GM21423 (cell line): ENCODE results near the gene ADD2.
"Not testable (repeated sequence)": the region's sequence is repeated elsewhere in the genome, so short reads cannot be mapped to it uniquely, and the experiment has no call there.

Source experiments
- ATAC-seq: cut with Tn5 transposase; IDR thresholded peaks from one replicate; pipeline ENCODE4 v1.9.1; 2021; ENCODE audit warnings: mild to moderate bottlenecking, moderate library complexity; ENCODE audit not compliant: unreplicated experiment

ADD2 gene

DNA sequence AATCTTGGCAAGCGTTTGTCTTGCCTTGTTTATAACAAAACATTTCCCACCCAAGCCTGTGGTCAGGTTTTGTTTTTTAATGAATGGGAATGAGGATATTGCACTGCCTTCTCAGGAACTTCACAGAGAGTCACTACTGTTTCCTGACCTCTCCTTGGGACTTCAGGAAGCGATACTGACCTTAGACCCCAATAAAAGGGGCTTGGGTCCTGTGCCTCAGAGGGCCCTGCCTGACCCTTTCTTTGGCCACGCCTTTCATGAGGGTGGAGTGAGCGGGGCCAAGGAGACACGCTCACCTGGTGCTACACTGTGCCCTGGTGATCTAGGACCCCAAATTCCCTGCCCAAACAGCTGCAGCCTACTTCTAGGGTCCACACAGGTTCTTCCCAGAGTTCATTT is 121.6 kb downstream of the ADD2 start:
- ATAC-seq, result no peak

DNA sequence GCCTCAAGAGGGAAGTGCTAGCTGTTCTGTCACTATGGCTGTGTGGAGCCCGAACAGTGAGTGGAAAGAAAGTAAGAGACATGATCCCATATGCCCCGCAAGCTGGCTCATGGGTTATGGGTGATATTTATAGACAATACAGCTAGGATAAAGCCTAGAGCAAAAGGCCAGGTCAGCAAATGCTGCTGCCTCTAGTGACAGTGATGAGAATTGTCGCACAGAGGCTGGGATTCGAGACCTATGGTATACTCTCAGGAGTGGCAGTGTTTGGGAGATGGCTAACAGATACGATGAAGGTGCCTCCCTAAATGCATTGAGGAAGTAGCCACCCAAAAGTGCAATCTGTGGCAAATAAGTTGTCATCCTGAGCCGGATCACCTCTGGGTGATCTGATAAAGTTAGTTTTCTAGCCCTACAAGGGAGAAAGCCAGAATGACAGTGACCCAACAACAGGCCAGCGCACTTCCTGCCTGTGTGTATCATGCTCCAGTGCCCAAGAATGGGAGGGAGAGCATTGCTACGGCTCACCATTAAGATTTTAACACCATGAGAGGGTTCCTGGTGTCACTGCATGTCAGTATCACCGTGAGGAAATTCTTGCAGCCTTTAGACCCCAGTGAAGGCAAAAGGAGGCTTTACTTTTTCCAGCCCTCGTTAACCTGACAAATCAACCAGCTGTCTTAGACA is 122.1 kb downstream of the ADD2 start:
- no peak for ATAC-seq

DNA sequence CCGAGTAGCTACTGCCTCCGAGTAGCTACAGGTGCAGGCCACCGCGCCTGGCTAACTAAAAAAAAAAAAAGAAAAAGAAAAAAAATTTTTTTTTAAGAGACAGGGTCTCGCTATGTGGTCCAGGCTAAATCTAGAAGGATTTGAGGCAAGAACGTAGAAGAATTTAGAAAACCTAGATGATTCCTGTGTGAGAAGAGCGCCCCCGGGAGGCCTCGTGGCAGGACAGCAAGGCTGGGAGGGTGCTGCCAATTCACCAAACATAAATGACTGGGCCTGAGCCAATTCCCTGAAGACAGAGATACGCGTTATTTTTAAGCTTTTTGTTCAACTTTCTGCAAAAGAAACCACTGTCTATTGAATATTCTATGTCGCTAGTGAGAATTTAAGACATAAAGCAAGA is 124.3 kb downstream of the ADD2 start:
- no peak for ATAC-seq

DNA sequence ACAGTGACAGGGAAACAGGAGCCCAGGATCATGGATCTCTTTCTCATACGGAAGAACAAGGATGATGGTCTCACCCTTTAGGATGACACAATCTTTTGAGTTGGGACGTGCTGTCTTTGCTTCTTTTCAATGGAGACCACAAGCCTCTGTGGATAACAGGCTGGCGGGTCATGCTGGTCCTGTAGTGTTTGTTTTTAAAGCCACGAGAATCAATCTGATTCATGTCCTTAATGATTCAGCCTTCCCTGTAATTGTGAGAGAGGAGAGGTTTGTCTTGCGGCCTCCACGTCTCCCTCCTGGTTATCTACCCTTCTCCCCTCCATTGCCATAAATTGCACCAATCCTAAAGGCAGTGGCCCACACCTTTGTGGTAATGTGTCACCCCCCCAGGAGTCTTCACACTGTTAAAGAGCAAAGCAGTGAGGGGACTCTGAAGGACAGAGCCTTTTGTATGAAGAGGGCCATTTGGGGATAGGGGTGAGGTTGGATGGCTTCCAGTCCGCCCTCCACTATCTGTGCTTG is 126.7 kb downstream of the ADD2 start:
- ATAC-seq, result no peak

DNA sequence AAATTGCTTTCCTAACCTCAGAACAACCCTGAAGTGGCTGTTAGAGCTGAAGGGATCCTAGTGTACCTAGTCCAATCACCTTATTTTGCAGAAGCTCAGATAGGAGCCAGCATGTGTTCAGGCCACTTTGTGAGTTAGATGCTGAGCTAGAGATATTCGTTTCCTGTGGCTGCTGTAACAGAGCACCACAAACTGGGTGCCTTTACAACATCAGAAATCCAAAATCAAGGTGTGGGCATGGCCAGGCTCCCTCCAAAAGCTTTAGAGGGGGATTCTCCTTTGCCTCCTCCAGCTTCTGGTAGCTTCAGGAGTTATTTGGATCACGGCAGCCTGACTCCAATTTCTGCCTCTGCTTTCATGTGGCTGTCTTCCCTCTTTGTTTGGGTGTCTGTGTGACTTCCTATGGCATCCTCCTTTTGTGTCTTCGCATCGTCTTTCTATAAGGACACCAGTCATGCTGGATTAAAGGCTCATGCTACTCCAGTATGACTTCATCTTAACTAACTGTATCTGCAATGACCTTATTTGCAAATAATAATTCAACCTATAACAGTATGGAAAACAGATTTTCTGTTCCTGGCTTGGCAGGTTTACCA is 128.1 kb downstream of the ADD2 start:
- no peak for ATAC-seq

DNA sequence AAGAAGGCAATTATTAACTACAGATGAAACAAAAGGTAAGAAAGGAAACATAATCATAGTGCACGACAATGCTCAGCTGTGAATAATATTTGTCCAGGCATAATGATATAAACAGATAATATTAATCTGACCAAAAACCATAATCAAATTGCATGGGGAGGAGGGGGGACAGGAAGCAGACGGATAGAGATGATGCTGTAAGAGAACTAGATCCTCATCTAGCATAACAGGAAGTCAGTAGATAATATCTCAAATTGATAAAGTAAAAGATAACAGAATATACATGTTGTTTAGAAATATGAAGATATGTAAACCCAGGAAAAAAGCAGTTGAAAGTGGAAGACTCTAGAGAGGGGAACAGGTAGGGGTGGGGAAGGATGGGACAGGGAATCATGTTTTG is 129.4 kb downstream of the ADD2 start:
- ATAC-seq, result no peak

DNA sequence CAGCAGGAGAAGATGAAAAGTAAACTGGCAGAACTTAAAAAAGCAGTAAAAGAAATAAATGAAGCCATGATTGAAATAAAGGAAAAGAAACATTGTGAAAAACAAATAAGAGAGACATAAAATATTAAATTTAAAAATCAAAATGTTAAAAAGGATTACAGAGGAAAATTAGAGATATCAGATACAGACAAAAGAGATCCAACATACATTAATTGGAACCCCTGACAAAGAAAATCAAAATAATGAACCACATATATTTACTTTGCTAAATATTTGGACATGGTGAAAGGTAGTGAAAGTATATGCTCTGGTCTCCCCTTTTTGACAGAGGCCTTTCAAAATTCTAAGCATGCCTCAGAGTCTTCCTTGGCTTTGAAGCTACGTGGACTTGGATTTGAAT is 134.5 kb downstream of the ADD2 start:
- ATAC-seq, result no peak

DNA sequence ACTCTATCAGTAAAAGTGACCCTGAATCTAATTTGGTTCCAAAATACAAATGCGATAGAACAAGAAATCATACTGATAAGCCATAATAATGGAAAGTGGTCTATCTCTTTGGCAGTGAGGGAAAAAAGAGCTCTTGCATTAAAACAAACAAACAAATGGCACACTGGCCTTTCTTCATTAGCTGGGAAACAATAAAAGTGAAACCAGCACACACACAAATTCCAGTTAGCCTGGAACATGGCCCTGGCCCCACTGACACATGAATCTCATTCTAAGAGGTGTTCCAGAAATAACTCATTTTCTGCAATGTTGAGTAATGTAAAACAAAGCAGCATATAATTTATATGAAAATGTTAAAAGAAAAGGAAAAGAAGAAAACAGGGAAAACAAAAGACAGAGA is 135.0 kb downstream of the ADD2 start:
- ATAC-seq, result no peak

DNA sequence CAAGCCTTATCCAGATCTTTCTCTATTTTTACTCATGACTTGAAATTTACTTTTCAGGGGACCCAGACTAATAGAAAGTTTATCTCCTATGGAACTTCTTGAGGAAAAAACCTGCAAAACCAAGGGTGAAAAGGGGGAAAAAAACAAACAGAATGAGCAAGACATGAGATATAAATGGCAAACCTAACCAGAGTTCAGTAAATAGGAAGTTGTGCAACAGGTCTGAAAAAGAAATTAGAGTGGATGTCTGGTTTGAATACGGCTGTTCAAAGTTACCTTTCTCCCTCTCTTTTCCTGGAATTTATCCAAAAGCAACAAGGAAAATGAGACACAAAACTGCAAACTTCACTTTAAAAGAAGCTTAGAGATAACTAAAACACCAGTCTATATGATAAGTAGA is 135.6 kb downstream of the ADD2 start:
- no peak for ATAC-seq

DNA sequence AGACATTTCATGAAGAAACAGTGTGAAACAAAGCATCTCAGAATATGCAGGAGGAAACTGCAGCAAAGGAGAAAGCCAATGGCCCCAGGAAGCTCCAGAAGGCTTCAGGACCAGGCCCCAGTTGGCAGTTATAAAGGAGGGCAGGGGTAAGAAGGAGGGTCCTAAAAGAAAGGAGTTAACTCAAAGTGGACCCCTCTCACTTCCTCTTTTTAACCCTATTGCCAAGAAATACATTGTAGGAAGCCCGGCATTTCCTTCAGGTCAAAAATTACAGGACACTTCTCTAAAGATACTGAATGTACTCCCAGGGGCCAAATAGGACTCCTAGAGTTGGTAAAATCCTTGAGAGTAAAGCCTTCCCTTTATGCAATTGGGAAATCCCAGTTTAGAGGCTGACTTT is 137.2 kb downstream of the ADD2 start:
- ATAC-seq, result no peak

DNA sequence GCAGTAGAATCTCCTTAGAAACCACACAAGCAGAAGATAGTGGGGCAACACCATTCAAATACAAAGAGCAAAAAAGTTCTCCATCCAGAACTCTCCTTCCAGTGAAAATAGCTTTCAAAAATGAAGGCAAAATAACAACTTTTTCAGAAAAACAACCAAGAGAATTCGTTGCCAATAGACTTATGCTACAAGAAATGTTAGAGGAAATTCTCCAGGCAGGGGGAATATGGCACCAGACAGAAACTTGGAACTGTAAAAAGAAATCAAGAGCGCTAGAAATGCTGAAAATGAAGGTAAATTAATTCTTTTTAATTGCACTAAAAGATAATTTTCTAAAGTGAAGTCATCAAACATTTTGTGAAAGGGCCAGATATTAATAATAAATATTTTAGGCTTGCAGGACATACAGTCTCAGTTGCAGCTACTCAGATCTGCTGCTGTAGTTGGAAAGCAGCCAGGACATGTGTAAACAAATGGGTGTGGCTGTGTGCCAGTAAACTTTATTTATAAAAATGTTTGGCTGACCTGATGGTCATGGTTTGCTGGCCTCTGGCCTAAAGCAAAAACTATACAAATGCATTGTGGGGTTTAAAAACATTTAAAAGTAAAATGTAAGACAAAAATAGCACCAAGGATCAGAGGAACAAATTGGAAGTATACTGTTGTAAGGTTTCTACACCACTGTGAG is 140.6 kb downstream of the ADD2 start:
- ATAC-seq, result no peak

DNA sequence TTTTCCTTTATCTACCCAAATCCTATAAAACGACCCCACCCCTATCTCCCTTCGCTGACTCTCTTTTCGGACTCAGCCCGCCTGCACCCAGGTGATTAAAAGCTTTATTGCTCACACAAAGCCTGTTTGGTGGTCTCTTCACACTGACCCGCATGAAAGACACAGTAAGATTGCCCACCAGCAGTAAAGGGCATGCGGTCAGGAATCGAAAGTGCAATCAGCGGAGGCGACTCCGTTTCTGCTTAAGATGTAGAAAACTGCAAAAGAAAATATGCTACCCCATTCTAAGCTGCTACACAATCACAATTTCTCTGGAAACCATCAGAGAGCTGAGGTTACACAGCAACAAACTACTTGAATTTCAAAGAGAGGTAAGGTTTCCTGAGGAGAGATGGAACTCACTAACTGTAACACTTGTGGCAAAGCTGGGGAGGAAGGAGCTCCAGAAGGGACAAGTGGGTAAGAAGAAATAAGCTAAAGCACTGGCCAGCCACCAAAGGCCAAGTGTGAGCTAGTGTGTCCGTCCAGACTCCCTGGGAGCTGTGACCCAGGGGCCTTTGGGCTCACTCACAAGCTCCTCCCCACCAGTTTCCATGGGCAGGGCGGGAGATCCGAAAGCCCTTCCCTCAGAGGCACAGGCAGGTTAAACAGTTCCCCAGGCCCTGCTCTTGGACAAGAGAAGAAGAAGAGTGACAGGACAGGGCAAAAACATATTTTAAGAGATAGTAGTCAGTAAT is 141.6 kb downstream of the ADD2 start:
- ATAC-seq, result no peak

DNA sequence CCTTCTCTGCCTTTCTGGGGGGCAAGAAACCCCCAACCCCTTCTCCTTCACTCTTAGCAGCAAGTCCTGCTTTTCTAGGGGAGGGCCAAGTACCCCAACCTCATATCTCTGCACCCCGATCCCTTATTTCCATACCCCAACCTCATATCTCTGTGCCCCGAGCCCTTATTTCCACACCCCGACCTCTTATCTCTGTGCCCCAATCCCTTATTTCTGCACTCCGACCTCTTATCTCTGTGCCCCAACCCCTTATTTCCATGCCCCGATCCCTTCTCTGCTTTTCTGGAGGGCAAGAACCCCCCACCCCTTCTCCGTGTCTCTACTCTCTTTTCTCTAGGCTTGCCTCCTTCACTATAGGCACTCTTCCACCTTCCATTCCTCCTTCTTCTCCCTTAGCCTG is 146.5 kb downstream of the ADD2 start:
- ATAC-seq, result not testable (repeated sequence)

DNA sequence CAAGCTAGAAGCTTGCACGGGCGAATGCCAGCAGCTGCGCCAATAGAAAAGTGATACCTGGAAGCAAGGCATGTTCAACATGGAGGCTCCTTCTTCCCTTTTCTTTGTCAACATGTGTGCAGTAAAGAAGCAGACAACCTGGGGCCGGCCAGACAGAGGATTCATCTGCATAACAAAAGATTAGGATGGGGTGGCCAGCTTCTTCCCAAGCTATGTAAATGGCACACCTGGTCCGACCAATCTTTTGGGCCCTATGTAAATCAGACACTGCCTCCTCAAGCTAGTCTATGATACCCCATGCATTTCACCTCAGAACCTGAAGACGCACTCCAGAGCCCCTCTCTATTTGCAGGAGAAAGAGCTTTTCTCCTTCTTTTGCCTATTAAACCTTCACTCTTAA is 148.0 kb downstream of the ADD2 start:
- no peak for ATAC-seq

DNA sequence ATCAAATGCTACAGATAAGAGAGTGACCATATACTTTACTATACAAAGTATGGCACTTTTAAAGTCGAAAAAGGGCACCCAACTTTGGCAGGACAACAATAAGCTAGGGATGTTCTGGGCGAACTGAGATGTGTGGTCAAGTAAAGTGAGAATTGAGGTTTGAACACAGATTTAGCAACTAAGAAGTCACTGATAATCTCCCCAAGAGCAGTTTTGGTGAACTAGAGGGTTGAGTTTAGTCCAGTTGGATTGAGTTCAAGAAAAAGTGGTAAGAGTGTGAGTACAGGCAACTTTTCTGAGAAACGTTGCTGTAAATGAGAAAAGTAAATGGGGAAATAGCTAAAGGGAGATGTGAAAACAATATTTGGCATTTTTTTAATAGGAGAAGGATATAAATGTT is 148.8 kb downstream of the ADD2 start:
- no peak for ATAC-seq

DNA sequence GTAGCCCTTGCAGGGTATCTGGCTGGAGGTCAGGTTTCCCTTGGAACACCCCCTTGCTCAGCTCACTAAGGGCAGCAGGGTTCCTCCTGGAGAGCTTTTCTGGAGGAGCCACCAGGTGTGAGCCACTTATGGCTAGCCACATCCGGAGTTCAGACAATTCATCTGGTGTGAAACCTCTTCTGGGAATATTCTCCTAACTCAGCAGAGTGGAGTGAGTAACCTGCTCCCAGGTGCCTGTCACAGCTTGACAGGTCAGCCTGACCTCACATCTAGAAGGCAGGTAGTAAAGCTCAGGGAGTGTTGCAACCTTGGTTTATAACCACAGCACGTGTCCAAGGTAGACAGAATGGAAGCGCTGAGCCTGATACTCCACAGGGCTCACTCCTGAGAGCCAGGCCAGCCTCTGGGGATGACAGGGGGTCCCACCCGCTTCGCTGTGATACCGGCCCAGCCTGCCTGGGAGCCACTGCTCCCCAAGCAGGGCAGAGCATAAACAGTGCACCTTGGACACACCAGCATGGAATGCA is 151.8 kb downstream of the ADD2 start:
- no peak for ATAC-seq

DNA sequence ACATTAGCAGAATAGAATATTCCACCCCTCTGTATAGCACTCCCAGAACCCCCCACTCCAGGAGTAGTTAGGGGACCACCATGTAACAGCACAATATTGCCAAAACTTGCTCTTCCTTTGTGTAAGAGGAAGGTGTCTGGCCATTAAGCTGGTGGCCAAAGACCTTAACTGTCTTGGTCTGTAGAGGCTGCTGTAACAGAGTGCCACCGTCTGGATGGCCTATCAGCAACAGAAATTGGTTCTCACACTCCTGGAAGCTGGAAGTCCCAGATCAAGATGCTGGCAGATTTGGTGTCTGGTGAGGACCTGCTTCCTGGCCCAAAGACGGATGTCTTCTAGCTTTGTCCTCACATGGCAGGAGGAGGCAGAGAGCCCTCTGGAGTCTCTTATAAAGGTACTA is 152.8 kb downstream of the ADD2 start:
- no peak for ATAC-seq

DNA sequence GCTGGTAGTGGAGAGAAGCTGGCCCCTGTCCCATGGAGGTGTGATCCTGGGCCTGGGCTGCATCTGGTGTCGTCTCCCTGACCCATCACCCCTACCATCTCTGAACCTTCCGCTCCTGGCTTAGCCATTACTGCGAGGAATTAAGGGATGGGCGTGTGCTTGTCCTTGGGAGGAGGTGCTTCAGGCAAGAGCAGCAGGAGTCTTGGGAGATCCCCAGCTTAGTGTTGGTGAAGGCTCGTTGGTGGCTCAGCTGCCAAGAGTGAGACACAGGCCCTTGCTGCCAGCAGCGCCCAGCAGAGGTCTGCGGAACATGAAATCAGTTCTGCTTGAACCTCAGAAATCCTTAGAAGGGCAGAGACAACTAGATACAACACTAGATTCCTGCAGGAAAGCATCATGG is 154.5 kb downstream of the ADD2 start:
- ATAC-seq, result no peak

DNA sequence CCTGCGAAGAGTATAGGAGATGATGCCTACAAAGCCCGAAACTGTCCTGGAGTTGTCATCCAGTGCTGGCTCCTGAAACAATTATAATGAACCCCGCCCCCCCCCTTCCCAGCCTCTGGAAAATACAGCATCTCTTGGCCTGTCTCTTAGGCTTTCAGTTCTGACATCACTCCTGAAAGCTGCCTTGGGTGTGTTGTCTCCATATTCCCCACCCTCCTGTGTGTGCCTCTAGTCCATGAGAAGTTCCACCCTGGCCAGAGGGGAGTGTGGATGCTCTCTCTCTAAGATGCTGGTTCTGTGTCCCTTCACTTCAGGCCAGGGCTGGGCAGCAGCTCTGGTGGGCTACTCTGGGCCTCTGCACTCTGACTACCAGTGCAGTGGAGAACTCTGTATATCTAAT is 155.4 kb downstream of the ADD2 start:
- ATAC-seq, result no peak

DNA sequence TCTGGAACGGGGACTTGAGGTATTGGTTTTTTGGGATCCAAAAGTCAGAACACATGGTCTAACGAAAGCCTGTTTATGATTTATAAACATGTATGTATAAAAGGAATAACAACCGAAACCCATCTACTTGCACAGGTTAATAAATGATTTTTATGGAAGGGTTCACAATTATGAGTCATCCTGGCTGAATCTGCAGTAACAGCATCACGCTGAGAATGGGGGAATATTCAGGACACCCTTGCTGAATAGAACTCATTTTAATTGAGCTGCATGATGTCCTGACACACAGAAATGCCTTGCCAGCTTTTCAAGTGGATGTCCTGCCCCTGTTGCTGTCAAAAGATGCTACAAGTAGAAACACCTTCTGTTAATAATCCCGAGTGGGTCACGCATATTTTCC is 159.6 kb downstream of the ADD2 start:
- no peak for ATAC-seq

DNA sequence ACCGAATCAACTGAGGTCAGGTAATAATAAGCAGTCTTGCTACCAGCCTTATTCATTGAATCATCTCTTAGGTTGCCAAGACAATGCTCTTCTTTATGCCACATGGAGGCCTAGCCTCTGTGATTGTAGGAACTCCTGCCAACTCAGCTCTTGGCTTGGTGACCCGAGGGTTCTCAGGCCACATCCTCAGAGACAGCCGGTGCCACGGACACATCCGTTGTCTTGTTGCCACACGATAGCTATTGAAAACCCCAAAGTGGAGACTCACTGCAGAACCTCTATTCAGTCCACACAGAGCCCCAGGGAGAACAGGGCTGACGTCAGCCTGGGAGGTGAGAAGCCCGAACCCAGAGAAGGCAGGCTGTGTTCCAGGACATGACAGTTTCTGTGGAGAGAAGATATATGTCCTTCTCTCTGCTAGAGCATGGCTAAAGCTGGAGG is 160.9 kb downstream of the ADD2 start:
- no peak for ATAC-seq
